HG03378 (cell line): Measurements from ENCODE around the gene MXI1.
"Not testable (repeated sequence)": the region's sequence is repeated elsewhere in the genome, so short reads cannot be mapped to it uniquely, and the experiment has no call there.

Experiments
- ATAC-seq: cut with Tn5 transposase; IDR thresholded peaks from one replicate; pipeline ENCODE4 v1.9.1; 2021; ENCODE audit warnings: mild to moderate bottlenecking, moderate library complexity; ENCODE audit not compliant: unreplicated experiment

MXI1 gene

DNA sequence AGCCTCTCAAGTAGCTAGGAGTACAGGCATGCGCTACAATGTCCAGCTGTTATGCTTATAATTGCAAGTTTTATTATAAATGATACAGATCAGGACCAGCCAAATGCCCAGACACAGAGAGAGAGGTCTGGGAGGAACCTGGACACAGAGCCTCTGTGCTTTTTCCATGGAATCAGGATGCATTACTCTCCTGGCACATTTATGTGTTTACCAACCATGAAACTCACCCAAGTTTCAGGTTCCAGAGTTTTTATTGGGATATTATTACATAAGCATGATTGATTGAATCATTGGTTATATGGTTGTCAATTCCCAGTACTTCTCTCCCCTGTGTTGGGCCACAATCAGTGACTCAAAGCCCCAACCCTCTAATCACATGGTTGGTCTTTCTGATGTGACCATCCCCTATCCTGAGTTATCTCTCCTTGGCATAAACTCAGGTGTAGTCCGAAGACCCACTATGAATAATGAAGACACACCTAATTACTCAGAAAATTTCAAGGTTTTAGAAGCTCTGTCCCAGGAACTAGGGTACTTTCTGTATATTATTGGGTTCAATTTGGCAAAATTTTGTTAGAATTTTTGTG, 30.6 kb downstream of the MXI1 start:
- no peak for ATAC-seq

- ATAC-seq = no peak
Measured at GRCh38 chr10:110239892-110240291, 32.5 kb downstream of the MXI1 start.

DNA sequence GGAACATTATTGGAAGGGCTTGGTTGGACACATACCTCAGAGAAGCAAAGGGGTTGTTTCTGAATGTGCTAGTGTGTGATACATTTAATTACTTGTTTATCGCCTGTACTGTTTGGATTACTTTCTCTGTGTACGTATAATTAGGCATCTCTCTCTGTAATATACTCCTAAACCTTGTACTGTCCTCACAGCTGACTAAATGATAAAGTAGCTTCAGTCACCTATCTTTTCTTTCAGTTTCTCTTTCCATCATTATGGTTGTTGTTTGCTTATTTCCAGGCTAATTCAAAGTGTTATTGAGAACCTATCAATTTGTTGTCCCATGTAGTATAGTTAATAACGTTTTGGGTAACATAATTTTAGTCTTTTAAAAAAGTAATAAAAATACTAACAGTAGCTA, 34.0 kb downstream of the MXI1 start:
- peak; percentile 55 for ATAC-seq

- peak; percentile 31 for ATAC-seq
Measured at GRCh38 chr10:110241841-110242240, 34.4 kb downstream of the MXI1 start.

GRCh38 chr10:110242511-110242910, 35.1 kb downstream of the MXI1 start:
- ATAC-seq = no peak

DNA sequence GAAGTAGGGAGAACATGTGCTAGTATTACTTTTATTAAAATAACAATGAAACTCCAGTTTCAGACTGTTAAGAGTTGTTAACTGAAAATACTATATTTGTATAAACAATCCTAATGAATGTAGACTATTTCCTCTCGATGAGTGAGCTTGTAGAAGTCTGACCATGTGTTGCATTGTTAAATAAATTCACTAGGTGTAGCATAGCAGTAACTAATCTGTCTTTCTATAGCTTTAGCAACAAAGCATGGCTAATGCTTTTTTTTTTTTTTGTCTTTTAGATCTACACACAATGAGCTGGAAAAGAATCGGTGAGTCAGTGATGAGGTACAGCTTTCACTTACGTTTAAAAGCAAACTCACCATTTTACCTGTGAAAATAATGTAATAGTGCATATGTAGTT, 37.1 kb downstream of the MXI1 start:
- no peak for ATAC-seq

DNA sequence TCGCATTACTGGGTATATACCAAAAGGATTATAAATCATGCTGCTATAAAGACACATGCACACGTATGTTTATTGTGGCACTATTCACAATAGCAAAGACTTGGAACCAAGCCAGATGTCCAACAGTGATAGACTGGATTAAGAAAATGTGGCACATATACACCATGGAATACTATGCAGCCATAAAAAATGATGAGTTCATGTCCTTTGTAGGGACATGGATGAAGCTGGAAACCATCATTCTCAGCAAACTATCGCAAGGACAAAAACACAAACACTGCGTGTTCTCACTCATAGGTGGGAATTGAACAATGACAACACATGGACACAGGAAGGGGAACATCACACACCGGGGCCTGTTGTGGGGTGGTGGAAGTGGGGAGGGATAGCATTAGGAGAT, 40.4 kb downstream of the MXI1 start:
- ATAC-seq = not testable (repeated sequence)

- peak; percentile 80 for ATAC-seq
Measured at GRCh38 chr10:110249489-110249888, 42.1 kb downstream of the MXI1 start.

- peak; percentile 86 for ATAC-seq
Measured at GRCh38 chr10:110251392-110251791, 44.0 kb downstream of the MXI1 start.

GRCh38 chr10:110252151-110252550, 44.7 kb downstream of the MXI1 start:
- ATAC-seq = no peak

DNA sequence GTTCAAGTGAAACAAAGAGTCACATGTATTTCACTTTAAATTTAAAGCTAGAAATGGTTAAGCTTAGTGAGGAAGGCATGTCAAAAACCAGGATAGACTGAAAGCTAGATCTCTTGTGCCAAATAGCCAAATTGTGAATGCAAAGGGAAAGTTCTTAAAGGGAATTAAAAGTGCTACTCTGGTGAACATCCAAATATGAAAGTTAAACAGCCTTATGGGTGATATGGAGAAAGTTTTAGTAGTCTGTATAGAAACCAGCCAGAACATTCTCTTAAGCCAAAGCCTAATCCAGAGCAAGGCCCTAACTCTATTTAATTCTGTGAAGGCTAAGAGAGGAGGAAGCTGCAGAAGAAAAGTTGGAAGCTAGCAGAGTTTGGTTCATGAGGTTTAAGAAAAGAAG, 47.1 kb downstream of the MXI1 start:
- ATAC-seq = no peak

DNA sequence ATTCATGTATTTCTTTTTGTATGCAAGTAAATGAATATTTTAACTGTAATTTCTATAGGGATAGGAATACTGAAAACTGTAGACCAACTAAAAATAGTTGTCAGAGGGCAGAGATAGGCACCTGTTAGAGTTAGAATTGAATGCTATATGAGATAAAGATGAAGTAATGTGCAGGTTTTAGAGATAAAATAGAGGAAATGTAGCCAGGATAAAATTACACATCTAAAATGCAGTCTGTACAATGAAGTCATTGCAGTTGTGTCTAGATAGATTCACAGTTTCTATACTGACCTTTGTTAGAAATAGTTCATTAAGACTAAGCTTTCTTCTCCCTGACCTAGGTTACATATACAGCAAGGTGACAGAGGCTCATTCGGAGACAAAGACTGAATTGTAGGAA, 51.1 kb downstream of the MXI1 start:
- no peak for ATAC-seq

DNA sequence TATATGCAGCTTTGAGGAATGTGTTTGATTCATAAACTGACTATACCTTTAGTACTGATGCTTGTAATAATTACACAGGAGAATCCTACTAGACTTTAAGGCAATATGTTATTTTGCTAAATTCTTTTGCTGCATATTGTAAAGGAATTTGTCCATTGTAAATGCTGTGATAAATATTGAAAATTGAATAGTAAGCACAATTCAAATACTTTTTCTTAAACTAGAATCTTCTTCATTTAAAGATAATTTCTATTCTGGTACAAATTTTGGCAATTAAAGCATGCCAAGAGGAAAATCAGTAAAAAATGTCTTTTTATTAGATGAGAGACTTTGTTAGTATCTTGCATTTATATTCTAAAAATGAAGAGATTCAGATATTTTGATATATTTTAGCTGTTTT, 51.9 kb downstream of the MXI1 start:
- ATAC-seq = no peak

- ATAC-seq = no peak
Measured at GRCh38 chr10:110260746-110261477, 53.5 kb downstream of the MXI1 start.

- ATAC-seq = no peak
Measured at GRCh38 chr10:110263164-110263563, 55.8 kb downstream of the MXI1 start.

DNA sequence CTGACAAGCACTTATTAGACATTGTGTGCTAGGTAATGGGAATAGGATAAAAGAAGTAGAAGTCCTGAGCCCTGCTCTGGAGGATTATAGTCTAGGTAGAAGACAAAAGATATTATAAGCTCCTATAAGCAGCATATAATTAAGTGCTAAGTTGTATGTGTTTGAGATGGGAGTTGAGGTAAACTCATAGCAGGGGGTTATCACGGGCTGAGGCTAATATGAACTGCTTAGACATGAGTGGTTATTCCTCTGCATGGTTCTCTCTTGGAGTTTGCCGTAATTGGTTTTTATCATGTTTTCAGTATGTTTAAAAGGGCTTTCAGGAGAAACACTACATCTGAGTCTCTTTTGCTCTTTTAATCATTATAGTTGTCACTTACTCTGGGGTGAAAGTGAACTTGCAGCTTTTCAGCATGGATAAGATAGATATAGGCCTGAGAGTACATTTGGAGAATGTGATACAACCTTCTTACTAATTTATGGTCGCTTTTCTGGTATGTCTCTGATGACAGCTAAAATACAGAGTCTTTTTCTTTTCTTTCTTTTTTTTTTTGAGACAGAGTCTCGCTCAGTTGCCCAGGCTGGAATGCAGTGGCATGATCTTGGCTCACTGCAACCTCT, 58.3 kb downstream of the MXI1 start:
- ATAC-seq = no peak

GRCh38 chr10:110267276-110267675, 59.9 kb downstream of the MXI1 start:
- no peak for ATAC-seq

DNA sequence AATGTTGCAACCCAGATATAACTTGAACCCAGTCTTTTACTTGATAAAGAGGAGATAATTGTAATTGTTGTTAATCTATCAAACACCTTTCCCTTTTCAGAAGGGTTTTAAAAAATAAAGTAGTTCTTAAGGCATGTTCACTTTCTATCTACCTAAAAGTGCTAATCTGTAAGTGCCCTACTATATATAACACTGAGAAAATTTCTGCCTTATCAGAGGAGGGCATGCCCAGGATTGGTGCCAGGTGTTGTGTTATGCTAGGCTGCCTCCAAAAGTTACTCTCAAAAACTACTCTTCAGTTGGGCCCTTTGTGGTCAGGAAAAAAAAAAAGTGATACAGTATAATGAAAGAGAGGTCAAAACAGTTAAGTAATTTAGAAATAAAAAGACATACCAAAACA, 61.0 kb downstream of the MXI1 start:
- peak; percentile 52 for ATAC-seq

- ATAC-seq = no peak
Measured at GRCh38 chr10:110268971-110269370, 61.6 kb downstream of the MXI1 start.

DNA sequence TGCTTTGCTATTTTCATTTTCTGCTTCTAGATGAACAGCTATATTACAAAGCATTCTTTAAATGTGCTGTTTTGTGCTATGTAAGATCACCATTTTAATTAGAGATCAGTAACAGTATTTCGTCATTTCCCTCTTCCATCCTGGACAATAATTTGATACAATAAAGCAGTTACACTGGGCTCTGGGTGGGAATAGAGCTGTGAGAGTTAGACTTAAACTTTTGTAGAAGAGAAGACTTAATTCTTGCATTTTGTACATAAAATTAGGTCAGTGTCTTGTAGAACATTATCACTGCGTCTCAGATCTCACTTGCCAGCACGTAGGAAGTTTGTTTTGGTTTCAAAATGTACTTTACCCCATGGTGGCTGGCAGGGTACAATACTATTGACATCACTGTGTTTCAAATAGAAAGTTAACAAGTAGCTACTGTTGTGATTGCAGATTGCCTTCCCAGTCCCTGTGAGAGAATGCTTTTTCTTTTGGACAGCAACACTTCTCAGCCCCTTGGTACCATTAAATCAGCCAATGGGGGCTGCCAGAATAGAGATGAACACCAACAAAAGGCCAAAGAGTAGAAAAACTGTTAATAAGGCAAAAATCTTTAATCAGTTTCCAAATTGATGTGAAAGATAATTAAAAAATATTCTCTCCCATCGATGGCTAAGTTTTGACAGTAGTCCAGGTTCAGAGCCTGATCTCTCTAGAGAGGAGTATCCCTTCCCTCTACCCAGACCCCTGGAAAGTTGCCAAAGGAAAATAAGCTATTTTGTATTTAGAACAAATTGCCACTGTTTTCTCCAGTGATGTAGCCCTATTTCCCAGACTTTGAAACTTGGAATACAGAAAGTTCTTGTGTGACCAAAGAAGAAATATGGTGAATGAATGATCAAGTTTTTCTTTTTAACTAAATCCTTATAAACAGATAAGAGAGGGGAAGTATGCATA, 62.2 kb downstream of the MXI1 start:
- ATAC-seq = peak; percentile 68

DNA sequence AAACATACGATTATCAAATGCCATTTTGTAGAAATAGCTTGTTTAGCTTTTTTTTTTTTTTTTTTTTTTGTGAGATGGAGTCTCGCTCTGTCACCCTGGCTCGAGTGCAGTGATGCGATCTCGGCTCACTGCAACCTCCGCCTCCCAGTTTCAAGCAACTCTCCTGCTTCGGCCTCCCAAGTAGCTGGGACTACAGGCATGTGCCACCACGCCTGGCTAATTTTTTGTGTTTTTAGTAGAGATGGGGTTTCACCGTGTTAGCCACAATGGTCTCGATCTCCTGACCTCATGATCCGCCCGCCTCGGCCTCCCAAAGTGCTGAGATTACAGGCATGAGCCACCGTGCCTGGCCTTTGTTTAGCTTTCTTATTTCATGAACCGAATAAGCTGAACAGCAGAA, 65.6 kb downstream of the MXI1 start:
- not testable (repeated sequence) for ATAC-seq
